K562 treated with DMSO at 1 percent for 4 hours (cell line): ENCODE results near the gene MAPKAPK3. TPM values are rescaled to one million over a fixed set of nuclear protein-coding genes. Genes with fewer than 3 reads are reported as not detected.

Experiments used
- total RNA-seq: library from RNA; unstranded; fragments of 300-600 nt; gene quantifications from 2 replicates; pipeline ENCODE4 v1.2.3, GENCODE V29; 2022; ENCODE audit not compliant: insufficient read depth

The MAPKAPK3 gene
- 43.7 and 44.8 TPM in 2 replicates for total RNA-seq

DNA sequence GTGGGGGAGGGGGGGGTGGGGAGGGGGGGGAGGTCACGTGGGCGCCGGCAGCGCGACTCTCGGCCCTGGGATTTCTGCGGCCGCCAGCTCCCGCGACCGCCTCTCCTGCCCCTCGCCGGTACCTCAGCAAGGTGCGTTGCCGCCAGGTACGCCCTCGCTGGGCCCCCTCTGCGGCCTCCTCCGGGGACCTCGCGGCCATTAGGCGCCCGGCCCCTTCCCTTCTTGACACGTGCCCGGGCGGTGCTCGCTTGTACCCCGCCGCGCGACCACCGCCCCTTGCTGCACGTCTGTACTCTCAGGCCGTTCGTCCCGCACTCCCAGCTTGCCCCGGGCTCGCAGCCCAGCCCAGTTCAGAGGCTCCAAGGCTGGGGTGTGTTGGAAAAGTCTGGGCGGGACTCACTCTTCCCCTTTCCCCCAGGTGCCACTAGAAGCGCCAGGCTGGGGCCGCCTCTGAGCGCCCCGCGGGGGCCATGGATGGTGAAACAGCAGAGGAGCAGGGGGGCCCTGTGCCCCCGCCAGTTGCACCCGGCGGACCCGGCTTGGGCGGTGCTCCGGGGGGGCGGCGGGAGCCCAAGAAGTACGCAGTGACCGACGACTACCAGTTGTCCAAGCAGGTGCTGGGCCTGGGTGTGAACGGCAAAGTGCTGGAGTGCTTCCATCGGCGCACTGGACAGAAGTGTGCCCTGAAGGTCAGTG is at the start of gene MAPKAPK3:
Gene MAPKAPK3 (plus strand): TSS at position 56 of the 696 bp plus-strand sequence. CDS start 415 bp downstream, at position 471.

GRCh38 chr3:50567386-50568167 is 49.4 kb upstream of the MAPKAPK3 start, which contains the start of gene C3orf18:
TSS of gene C3orf18 (minus strand) at chr3:50567747. CDS start at chr3:50565699, 2,048 bp downstream.

GRCh38 chr3:50568947-50569749 is 47.8 kb upstream of the MAPKAPK3 start, which contains the start of gene HEMK1:
TSS of gene HEMK1 (plus strand) at chr3:50569522. CDS start at chr3:50571105, 1,583 bp downstream.

DNA sequence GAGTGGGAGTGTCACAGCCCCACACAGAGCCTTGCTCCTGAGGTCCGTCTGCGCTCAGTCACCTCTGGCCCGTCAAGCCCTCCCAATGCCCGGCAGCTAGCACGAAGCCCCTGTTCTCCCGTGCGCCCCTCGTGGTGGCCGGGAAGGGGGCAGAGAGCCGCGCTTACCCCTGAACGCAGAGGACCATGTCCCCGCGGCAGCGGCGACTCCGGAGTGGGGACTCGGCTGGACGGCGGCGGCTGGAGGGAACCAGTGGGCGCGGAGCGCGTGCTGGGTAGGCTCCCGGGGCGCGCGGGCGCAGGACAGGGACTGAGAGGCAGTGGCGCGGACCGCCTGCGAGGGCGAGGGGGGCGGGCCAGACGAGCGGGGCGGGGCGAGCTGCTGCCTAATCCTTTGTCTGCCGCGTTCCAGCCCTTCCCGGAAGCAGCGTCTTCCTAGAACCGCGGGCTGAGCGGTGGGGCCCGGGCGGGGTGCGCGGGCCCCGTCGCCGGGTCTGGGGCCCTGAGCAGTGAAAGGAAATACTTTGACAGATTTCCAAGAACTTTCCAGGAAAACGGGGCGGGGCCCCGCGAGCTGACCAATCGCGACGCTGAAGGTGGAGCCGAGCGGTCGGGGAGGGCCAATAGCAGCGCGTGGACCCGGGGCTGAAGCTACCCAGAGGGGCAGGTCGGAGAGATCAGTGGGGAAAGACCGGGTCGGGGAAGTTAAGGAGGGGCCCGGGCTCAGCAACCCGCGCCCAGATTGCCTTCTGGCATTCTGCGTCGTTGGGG is 5.3 kb upstream of the MAPKAPK3 start, which contains the start of gene CISH:
Gene CISH (minus strand): TSS at position 311 of the 770 bp plus-strand sequence. CDS start 124 bp downstream, at position 187.

GRCh38 chr3:50674349-50675178 is 57.6 kb downstream of the MAPKAPK3 start, which contains the start of gene DOCK3:
TSS of gene DOCK3 (plus strand) at chr3:50674927. CDS start at chr3:50675264, 337 bp downstream.

Other genes with a start within 250 kb of the MAPKAPK3 start
- 0.35 TPM in 1 of 2 replicates, not detected in the other for gene CACNA2D2, start 113.5 kb upstream of the MAPKAPK3 start, total RNA-seq
- gene C3orf18, start 49.4 kb upstream of the MAPKAPK3 start, total RNA-seq = 2.2 and 7.2 TPM in 2 replicates
- gene HEMK1, start 47.6 kb upstream of the MAPKAPK3 start, total RNA-seq = 8.9 and 10.4 TPM in 2 replicates
- 81.2 and 84.1 TPM in 2 replicates for gene CISH, start 5.4 kb upstream of the MAPKAPK3 start, total RNA-seq
- 0.06 TPM in 1 of 2 replicates, not detected in the other for gene DOCK3, start 57.8 kb downstream of the MAPKAPK3 start, total RNA-seq